ENCODE measurements around the gene PIGZ.

DNA sequence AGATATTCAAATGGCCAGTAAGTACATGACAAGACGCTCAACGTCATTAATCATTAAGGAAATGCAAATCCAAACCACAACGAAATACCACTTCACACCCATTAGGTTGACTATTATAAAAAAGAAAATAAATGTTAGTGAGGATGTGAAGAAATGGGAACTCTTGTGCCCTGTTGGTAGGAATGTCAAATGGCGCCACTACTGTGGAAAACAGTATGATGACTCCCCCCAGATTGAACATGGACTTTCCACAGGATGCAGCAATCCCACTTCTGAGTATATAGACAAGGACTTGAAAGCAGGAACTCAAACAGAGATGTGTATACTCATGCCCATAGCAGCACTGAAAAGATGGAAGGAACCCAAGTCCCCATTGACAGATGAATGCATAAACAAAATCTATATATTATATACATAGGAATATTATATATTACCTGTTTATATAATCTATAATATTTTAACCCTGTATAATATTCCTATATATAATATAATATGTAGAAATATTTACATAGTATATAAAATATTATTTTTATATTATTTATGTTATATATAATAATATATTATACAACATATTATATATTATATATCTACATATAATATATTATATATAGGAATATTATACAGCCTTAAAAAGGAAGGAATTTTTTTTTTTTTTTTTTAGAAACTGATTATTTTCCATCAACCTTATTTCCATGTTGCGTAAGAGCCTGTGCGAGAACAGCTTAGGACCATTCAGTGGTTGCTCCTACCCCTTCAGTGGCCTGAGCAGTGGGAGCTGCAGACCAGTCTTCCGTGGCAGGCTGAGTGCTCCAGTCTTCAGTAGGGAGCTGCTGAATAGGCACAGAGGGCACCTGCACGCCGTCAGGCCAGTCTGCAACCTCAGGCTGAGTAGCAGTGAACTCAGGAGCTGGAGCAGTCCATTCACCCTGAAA is 17.6 kb upstream of the PIGZ start:
- no peak for TF ChIP-seq GATA3 (IDR thresholded peaks at IDR 0.05; ENCODE audit: low read depth, low read length)
- no peak for TF ChIP-seq GATA2 (IDR thresholded peaks at IDR 0.05; ENCODE audit: low read depth, low read length)
